Inferior parietal cortex (tissue), 1 donor: Measurements from ENCODE around the gene GPR4.
A peak's percentile ranks its signal among the peaks of the same experiment; 100 is the strongest.
"Not testable (repeated sequence)": the region's sequence is repeated elsewhere in the genome, so short reads cannot be mapped to it uniquely, and the experiment has no call there.

Experiments
- DNase-seq: peaks from one replicate; pipeline ENCODE4 v3.0.0-alpha.2; 2016; ENCODE audit errors: extremely low spot score

Gene GPR4

DNA sequence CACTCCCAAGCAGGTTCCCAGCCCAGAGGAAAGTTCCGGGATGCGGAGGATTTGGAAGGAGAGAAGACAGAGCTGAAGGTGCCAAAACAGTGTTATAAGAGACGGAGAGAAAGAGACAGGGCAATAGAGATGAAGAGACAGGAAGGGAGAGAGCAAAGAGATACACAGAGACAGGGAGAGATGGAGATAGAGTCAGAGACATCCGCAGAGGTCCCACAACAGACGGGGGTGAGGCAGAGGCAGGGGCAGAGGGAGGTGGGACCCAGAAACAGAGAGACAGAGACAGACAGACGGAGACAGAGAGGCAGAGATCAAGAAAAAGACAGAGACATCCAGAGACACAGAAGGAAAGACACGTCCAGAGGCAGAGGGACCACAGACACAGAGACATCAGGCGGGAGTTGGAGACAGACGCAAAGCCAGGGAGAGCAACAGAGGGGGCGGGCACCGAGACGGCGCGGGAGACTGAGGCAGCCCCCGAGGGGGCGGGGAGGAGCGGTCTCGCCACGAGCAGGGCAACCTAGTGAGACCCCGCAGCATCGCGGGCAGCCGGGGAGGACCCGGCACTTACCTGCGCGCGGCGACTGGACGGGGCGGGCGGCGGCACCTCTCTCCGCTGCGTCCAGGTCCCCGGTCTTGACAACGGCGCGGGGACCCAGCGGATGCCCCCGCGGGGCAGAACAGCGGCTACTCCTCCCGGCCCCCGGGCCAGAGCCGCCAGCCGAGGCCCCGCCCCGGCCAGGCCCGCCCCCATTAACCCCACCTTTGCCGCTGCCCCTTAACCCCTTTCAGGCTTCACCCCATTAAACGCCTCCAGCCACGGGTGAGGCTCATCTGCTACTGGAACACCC, at the start of gene GPR4:
TSS of gene GPR4 (minus strand) at position 689 of the 851 bp plus-strand sequence. CDS start 10,346 bp downstream, outside the sequence.
- DNase-seq: no peak

DNA sequence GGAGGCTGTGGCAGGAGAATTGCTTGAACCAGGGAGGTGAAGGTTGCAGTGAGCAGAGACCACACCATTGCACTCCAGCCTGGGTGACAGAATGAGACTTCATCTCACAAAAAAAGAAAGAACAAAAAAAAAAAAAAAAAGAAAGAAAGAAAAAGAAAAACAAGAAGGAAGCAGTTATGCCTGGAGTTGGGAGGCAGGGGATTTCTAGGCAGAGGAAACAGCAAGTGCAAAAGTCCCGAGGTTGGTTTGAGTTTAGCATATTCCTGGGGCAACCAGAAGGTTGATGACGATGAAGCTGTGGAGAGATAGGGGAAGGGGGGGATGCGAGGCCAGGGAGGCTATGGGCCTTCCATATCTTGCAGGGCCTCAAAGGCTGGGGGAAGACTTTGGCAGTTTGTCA, 48.7 kb upstream of the GPR4 start:
- DNase-seq: no peak

GRCh38 chr19:45646345-45646698, 44.3 kb upstream of the GPR4 start:
- DNase-seq: no peak

- peak; percentile 98 for DNase-seq
Measured at GRCh38 chr19:45645631-45646344, 43.8 kb upstream of the GPR4 start.

GRCh38 chr19:45645068-45645630, 43.1 kb upstream of the GPR4 start:
- no peak for DNase-seq

- peak; percentile 64 for DNase-seq
Measured at GRCh38 chr19:45643927-45644771, 42.1 kb upstream of the GPR4 start.

GRCh38 chr19:45643024-45643926, 41.3 kb upstream of the GPR4 start:
- DNase-seq: peak; percentile 90

DNA sequence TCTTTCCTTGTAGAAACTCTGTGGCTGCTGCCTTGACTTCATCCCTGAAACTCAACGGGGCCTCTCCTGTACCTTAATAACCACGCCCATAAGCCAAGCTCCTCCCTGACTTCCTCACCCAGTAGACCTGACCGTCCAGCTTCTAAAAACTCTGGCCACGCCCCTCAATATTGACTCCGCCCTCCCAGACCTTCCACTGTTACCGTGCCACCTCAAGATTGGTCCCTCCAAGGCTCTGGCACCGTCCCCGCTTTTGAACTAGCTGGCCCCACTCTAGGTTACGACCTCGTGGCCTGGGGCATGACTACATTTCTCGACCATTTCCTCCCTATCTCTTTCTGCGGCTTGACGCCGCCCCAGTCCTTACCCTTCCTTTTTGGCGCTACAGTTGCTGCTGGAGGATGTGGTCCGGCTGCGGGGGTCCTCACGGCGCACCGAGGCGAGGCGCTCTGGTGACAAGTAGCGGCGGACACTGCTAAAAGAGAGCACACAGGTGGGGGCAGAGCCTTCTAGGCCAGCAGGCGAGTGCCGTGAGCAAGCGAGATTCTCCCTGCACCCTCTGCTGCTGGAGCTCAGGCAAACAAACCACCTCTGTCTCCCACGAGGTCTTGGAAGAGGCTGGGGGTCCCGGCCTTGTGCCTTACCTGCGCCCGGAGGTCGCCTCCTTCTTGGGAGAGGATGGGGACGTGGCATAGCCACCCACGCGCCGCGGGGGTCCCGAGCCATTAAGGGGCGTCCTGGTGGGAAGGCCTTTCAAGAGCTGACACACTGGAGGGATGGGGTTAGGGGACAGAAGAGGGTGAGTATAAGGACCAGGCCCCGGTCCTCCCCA, 39.5 kb upstream of the GPR4 start:
- DNase-seq: peak; percentile 49

GRCh38 chr19:45640849-45641273, 38.8 kb upstream of the GPR4 start:
- DNase-seq: no peak

- DNase-seq: no peak
Measured at GRCh38 chr19:45638930-45639729, 37.1 kb upstream of the GPR4 start, which contains the start of gene EML2. TSS of gene EML2 (minus strand) at chr19:45639397. CDS start at chr19:45639376, 21 bp downstream.

- DNase-seq: no peak
Measured at GRCh38 chr19:45637890-45638667, 36.1 kb upstream of the GPR4 start.

GRCh38 chr19:45636902-45637301, 34.9 kb upstream of the GPR4 start:
- no peak for DNase-seq

GRCh38 chr19:45636275-45636674, 34.3 kb upstream of the GPR4 start:
- DNase-seq: no peak

DNA sequence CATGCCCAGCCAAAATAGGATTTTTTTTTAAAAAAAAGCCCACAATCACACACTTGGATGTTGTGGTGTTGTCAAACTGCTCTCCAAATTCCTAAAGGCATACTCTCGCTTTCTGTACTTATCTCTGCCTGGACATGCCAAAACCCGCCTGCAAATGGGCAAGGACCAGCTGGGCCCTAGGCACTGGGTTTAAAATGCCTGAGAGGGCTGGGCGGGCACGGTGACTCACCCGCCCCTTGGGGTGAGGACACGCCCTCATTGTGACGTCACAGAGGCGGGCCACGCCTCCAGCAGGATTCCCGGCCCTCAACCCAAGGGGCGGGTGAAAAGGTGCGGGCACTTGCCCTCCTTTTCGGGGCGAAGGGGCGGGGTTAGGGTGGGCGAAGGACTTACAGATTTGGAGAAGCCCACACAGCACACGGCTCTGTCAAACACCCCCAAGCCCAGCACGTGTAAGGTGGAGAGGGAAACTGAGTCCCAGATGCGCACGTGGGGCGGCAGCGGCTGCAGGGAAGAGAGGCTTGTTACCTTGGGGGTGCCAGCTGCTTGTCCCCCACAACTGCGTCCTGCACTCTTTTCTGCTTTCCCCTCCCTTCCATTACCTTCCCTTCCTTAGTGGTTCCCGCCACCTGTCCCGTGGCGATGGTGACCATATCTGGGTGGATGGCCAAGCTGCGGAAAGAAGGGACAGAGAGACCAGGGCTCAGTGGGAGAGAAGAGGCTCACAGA, 30.6 kb upstream of the GPR4 start:
- no peak for DNase-seq

- DNase-seq: no peak
Measured at GRCh38 chr19:45630463-45630862, 28.5 kb upstream of the GPR4 start.

- DNase-seq: no peak
Measured at GRCh38 chr19:45629704-45630103, 27.7 kb upstream of the GPR4 start.

- DNase-seq: not testable (repeated sequence)
Measured at GRCh38 chr19:45628219-45628618, 26.2 kb upstream of the GPR4 start.
